SU-DHL-6 (cell line): Measurements from ENCODE around the gene FYCO1.

Source experiments
- H2AFZ ChIP-seq: fragments of 200-600 bp; sonication (generic); 2 replicates; pipeline ENCODE4 v1.6.1; 2014; ENCODE audit warnings: low read depth, mild to moderate bottlenecking, moderate library complexity, mixed read lengths, antibody characterized with exemption, low read length; ENCODE audit not compliant: severe bottlenecking
- H3F3A ChIP-seq: fragments of 200-600 bp; shearing (Covaris generic); 2 replicates; pipeline ENCODE4 v1.6.0; 2016; ENCODE audit warnings: antibody characterized with exemption, mild to moderate bottlenecking; ENCODE audit not compliant: insufficient read depth
- H3K27ac ChIP-seq: fragments of 200-600 bp; sonication (generic); 2 replicates; pipeline ENCODE4 v1.5.1; 2016; ENCODE audit warnings: low read depth, mild to moderate bottlenecking, low read length, moderate library complexity, mixed read lengths
- H3K27me3 ChIP-seq: fragments of 200-600 bp; sonication (generic), shearing (Covaris generic); 2 replicates; pipeline ENCODE4 v1.6.0; 2014; ENCODE audit warnings: mild to moderate bottlenecking, low read length
- H3K36me3 ChIP-seq: fragments of 200-600 bp; sonication (generic); 2 replicates; pipeline ENCODE4 v1.6.1; 2014; ENCODE audit warnings: mild to moderate bottlenecking, low read length, mixed read lengths
- H3K4me2 ChIP-seq: fragments of 300-600, 200-600 bp; shearing (Covaris generic), sonication (generic); 2 replicates; pipeline ENCODE4 v1.6.0; 2014; ENCODE audit warnings: low read length, low read depth, mild to moderate bottlenecking; ENCODE audit not compliant: poor library complexity, severe bottlenecking
- H3K4me3 ChIP-seq: fragments of 200-600 bp; sonication (generic); 2 replicates; pipeline ENCODE4 v1.5.1; 2014; ENCODE audit warnings: antibody characterized with exemption, low read length, mild to moderate bottlenecking, mixed read lengths; ENCODE audit not compliant: insufficient read depth, poor library complexity, severe bottlenecking
- H3K79me2 ChIP-seq: fragments of 200-600 bp; sonication (generic); 2 replicates; pipeline ENCODE4 v1.6.1; 2014; ENCODE audit warnings: mild to moderate bottlenecking, low read length, moderate library complexity; ENCODE audit not compliant: insufficient read depth
- H3K9ac ChIP-seq: fragments of 200-600 bp; sonication (generic); 2 replicates; pipeline ENCODE4 v1.7.0; 2014; ENCODE audit warnings: mild to moderate bottlenecking, low read length
- H3K9me2 ChIP-seq: fragments of 200-600 bp; sonication (generic); replicated peaks from 2 replicates; pipeline ENCODE4 v1.6.1; 2014; ENCODE audit warnings: low read length; ENCODE audit not compliant: insufficient read depth
- H3K9me3 ChIP-seq: fragments of 200-600 bp; sonication (generic); 2 replicates; pipeline ENCODE4 v1.6.1; 2014; ENCODE audit warnings: low read length, mixed read lengths; ENCODE audit not compliant: insufficient read depth
- H4K20me1 ChIP-seq: fragments of 200-600 bp; sonication (generic); 2 replicates; pipeline ENCODE4 v1.6.1; 2014; ENCODE audit warnings: low read depth, mild to moderate bottlenecking, antibody characterized with exemption, low read length, moderate library complexity, mixed read lengths
- EZH2phosphoT487 ChIP-seq: fragments of 200-600 bp; sonication (generic), shearing (Covaris generic); conservative IDR thresholded peaks from 2 replicates; pipeline ENCODE4 v1.6.1; 2018; ENCODE audit warnings: mild to moderate bottlenecking, antibody characterized with exemption, low read length, moderate library complexity, mixed read lengths
- TF ChIP-seq, protein P1 (sequence below): fragments of 200-600 bp; sonication (generic); IDR thresholded peaks from one replicate; pipeline ENCODE4 v1.5.1; 2017; ENCODE audit warnings: antibody characterized with exemption, mild to moderate bottlenecking, low read length, moderate library complexity; ENCODE audit not compliant: insufficient read depth, poor library complexity, severe bottlenecking

FYCO1 gene

GRCh38 chr3:46017720-46018119 lies 22.1 kb upstream of the FYCO1 start:
- H3K27ac ChIP-seq = no peak overlapping the region

GRCh38 chr3:46013316-46014094 lies 17.9 kb upstream of the FYCO1 start:
- H3K36me3 ChIP-seq = no peaks in the 10 kb centered on the region
- TF ChIP-seq, protein P1, sequence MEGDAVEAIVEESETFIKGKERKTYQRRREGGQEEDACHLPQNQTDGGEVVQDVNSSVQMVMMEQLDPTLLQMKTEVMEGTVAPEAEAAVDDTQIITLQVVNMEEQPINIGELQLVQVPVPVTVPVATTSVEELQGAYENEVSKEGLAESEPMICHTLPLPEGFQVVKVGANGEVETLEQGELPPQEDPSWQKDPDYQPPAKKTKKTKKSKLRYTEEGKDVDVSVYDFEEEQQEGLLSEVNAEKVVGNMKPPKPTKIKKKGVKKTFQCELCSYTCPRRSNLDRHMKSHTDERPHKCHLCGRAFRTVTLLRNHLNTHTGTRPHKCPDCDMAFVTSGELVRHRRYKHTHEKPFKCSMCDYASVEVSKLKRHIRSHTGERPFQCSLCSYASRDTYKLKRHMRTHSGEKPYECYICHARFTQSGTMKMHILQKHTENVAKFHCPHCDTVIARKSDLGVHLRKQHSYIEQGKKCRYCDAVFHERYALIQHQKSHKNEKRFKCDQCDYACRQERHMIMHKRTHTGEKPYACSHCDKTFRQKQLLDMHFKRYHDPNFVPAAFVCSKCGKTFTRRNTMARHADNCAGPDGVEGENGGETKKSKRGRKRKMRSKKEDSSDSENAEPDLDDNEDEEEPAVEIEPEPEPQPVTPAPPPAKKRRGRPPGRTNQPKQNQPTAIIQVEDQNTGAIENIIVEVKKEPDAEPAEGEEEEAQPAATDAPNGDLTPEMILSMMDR = no peak
- no peak for TF ChIP-seq EZH2phosphoT487
- no peaks in the 10 kb centered on the region for H3K9me2 ChIP-seq
- no peaks in the 10 kb centered on the region for H4K20me1 ChIP-seq
- no peaks in the 10 kb centered on the region for H3K27me3 ChIP-seq
- no peaks in the 10 kb centered on the region for H3F3A ChIP-seq
- H3K9me3 ChIP-seq = no peaks in the 10 kb centered on the region
- no peak overlapping the region for H3K9ac ChIP-seq
- H3K4me2 ChIP-seq = no peak overlapping the region
- H3K27ac ChIP-seq = no peak overlapping the region
- no peaks in the 10 kb centered on the region for H3K79me2 ChIP-seq
- H3K4me3 ChIP-seq = no peak overlapping the region
- no peak overlapping the region for H2AFZ ChIP-seq

More at GRCh38 chr3:46017720-46018119, 22.1 kb upstream of the FYCO1 start:
- no peak overlapping the region for H3K4me3 ChIP-seq
- H3K9me3 ChIP-seq = no peaks in the 10 kb centered on the region
- H3K79me2 ChIP-seq = no peaks in the 10 kb centered on the region
- H4K20me1 ChIP-seq = no peaks in the 10 kb centered on the region
- H3K36me3 ChIP-seq = no peaks in the 10 kb centered on the region
- no peaks in the 10 kb centered on the region for H3F3A ChIP-seq
- H3K27me3 ChIP-seq = no peaks in the 10 kb centered on the region
- no peak overlapping the region for H2AFZ ChIP-seq
- H3K4me2 ChIP-seq = no peak overlapping the region
- H3K9me2 ChIP-seq = no peaks in the 10 kb centered on the region
- no peak overlapping the region for H3K9ac ChIP-seq
- no peak for TF ChIP-seq EZH2phosphoT487
- TF ChIP-seq, protein P1 = no peak

DNA sequence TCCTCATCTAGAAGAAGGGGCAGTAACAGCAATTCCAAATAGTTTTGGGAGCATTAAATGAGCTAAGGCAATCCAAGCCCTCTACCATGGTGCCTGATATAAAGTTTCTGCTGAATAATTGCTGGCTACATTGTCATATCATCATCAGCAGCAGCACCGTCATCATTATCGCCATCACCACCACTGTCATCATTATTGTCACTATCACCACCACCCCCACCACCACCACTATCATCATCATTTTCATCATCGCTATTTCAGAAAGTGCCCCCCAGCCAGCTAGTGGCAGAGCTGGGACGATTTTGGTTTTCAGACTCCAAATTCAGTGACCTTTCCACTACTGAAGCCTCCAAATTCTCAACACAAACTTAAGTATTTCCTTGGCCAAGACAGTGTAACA lies 16.6 kb upstream of the FYCO1 start:
- Histone ChIP-seq H3K9ac (no peak overlapping the region), H3K4me3 (no peak overlapping the region), H3K9me2 (no peaks in the 10 kb centered on the region), H3K4me2 (no peak overlapping the region), H3K9me3 (no peaks in the 10 kb centered on the region), H3K36me3 (no peaks in the 10 kb centered on the region), H3K27ac (no peak overlapping the region), H2AFZ (no peak overlapping the region), H3F3A (no peaks in the 10 kb centered on the region), H4K20me1 (no peaks in the 10 kb centered on the region), H3K27me3 (no peaks in the 10 kb centered on the region), H3K79me2 (no peaks in the 10 kb centered on the region)
- TF ChIP-seq, protein P1 = no peak
- no peak for TF ChIP-seq EZH2phosphoT487
